H9 (cell line): ENCODE measurements around the gene HLA-A. TPM values are rescaled to one million over a fixed set of nuclear protein-coding genes. Genes with fewer than 3 reads are reported as not detected.

Source experiments
- DNase-seq: peaks from one replicate; pipeline ENCODE4 v3.0.0-alpha.2; 2017
- H2AFZ ChIP-seq: one replicate; pipeline ENCODE4 v1.6.1; 2013; ENCODE audit warnings: mild to moderate bottlenecking, low read length, control low read depth, moderate library complexity
- H2AK5ac ChIP-seq: 2 replicates; pipeline ENCODE4 v1.6.1; 2013; ENCODE audit warnings: low read length, control low read depth, mixed read lengths; ENCODE audit not compliant: insufficient read length
- H2BK120ac ChIP-seq: one replicate; pipeline ENCODE4 v1.6.1; 2013; ENCODE audit warnings: low read depth, mild to moderate bottlenecking, low read length, control low read depth, inconsistent platforms; ENCODE audit not compliant: poor library complexity, severe bottlenecking
- H2BK12ac ChIP-seq: 2 replicates; pipeline ENCODE4 v1.6.1; 2013; ENCODE audit warnings: low read length, control low read depth, mixed read lengths, low read depth; ENCODE audit not compliant: insufficient read length
- H2BK15ac ChIP-seq: 2 replicates; pipeline ENCODE4 v1.6.1; 2013; ENCODE audit warnings: low read depth, low read length, control low read depth
- H2BK20ac ChIP-seq: one replicate; pipeline ENCODE4 v1.6.1; 2013; ENCODE audit warnings: low read depth, mild to moderate bottlenecking, low read length, control low read depth, inconsistent platforms; ENCODE audit not compliant: poor library complexity, severe bottlenecking
- H2BK5ac ChIP-seq: 2 replicates; pipeline ENCODE4 v1.6.1; 2013; ENCODE audit warnings: low read length, control low read depth, mixed read lengths; ENCODE audit not compliant: insufficient read length
- H3K14ac ChIP-seq: 2 replicates; pipeline ENCODE4 v1.6.1; 2013; ENCODE audit warnings: low read length, control low read depth; ENCODE audit not compliant: insufficient read depth
- H3K18ac ChIP-seq: 2 replicates; pipeline ENCODE4 v1.6.1; 2013; ENCODE audit warnings: low read depth, mild to moderate bottlenecking, mixed read lengths, low read length, control low read depth; ENCODE audit not compliant: insufficient read length
- H3K23ac ChIP-seq: 2 replicates; pipeline ENCODE4 v1.6.1; 2013; ENCODE audit warnings: low read length, control low read depth, mixed read lengths, low read depth; ENCODE audit not compliant: insufficient read length
- H3K23me2 ChIP-seq: 2 replicates; pipeline ENCODE4 v1.6.1; 2013; ENCODE audit warnings: low read depth, mild to moderate bottlenecking, mixed read lengths, low read length, control low read depth; ENCODE audit not compliant: insufficient read length, poor library complexity, severe bottlenecking
- H3K27ac ChIP-seq: 2 replicates; pipeline ENCODE4 v1.5.1; 2013; ENCODE audit warnings: low read length, control low read depth, mixed read lengths, low read depth; ENCODE audit not compliant: insufficient read length
- H3K27me3 ChIP-seq: 2 replicates; pipeline ENCODE4 v1.6.1; 2013; ENCODE audit warnings: low read length, control low read depth, inconsistent platforms; ENCODE audit not compliant: insufficient read depth
- H3K4ac ChIP-seq: 2 replicates; pipeline ENCODE4 v1.6.1; 2013; ENCODE audit warnings: low read depth, mild to moderate bottlenecking, control low read depth, inconsistent platforms, low read length, moderate library complexity
- H3K4me1 ChIP-seq: 2 replicates; pipeline ENCODE4 v1.6.1; 2013; ENCODE audit warnings: low read length, control low read depth, inconsistent platforms; ENCODE audit not compliant: insufficient read depth
- H3K4me2 ChIP-seq: 2 replicates; pipeline ENCODE4 v1.6.1; 2013; ENCODE audit warnings: low read length, control low read depth, mixed read lengths; ENCODE audit not compliant: insufficient read length, insufficient read depth
- H3K56ac ChIP-seq: 2 replicates; pipeline ENCODE4 v1.6.1; 2013; ENCODE audit warnings: low read depth, mild to moderate bottlenecking, mixed read lengths, low read length, control low read depth; ENCODE audit not compliant: insufficient read length
- H3K79me1 ChIP-seq: 2 replicates; pipeline ENCODE4 v1.6.1; 2013; ENCODE audit warnings: low read depth, mild to moderate bottlenecking, moderate library complexity, low read length, control low read depth, inconsistent platforms; ENCODE audit not compliant: insufficient read depth, poor library complexity, severe bottlenecking
- H3K79me2 ChIP-seq: 2 replicates; pipeline ENCODE4 v1.6.1; 2013; ENCODE audit warnings: low read length, control low read depth, inconsistent platforms; ENCODE audit not compliant: insufficient read depth
- H3K9ac ChIP-seq: 2 replicates; pipeline ENCODE4 v1.6.1; 2013; ENCODE audit warnings: low read length, control low read depth, mixed read lengths; ENCODE audit not compliant: insufficient read length; ENCODE audit errors: extremely low read depth
- H3K9me3 ChIP-seq: one replicate; pipeline ENCODE4 v1.6.1; 2013; ENCODE audit warnings: low read depth, low read length, inconsistent platforms; ENCODE audit not compliant: control insufficient read depth
- H3T11ph ChIP-seq: one replicate; pipeline ENCODE4 v1.6.1; 2013; ENCODE audit warnings: mild to moderate bottlenecking, low read length, control low read depth, inconsistent platforms
- H4K20me1 ChIP-seq: one replicate; pipeline ENCODE4 v1.6.1; 2013; ENCODE audit not compliant: control insufficient read depth, insufficient read length, insufficient read depth
- H4K5ac ChIP-seq: 2 replicates; pipeline ENCODE4 v1.6.1; 2013; ENCODE audit warnings: low read depth, mild to moderate bottlenecking, mixed read lengths, low read length, control low read depth; ENCODE audit not compliant: insufficient read length
- H4K8ac ChIP-seq: replicated peaks from 2 replicates; pipeline ENCODE4 v1.6.1; 2013; ENCODE audit warnings: low read length, control low read depth, mixed read lengths, low read depth; ENCODE audit not compliant: insufficient read length
- H4K91ac ChIP-seq: 2 replicates; pipeline ENCODE4 v1.6.1; 2013; ENCODE audit warnings: low read depth, mild to moderate bottlenecking, moderate library complexity, mixed read lengths, low read length, control low read depth; ENCODE audit not compliant: insufficient read length
- H3K27ac Mint-ChIP-seq, 3 experiments: 2 replicates in 2 of 3; 3 replicates in 1 of 3; pipeline ENCODE4 v1.8.0; 2020 to 2021; ENCODE audit warnings: mixed read lengths in 3 of 3, mild to moderate bottlenecking in 1 of 3, moderate library complexity in 1 of 3
- H3K27me3 Mint-ChIP-seq: 2 replicates; pipeline ENCODE4 v1.8.0; 2021; ENCODE audit warnings: low read depth, mild to moderate bottlenecking, moderate library complexity, mixed read lengths
- H3K36me3 Mint-ChIP-seq, 3 experiments: 2 replicates in 2 of 3; 3 replicates in 1 of 3; pipeline ENCODE4 v1.8.0; 2020 to 2021; ENCODE audit warnings: low read depth in 3 of 3, mixed read lengths in 3 of 3; ENCODE audit not compliant: insufficient read depth in 1 of 3
- H3K4me1 Mint-ChIP-seq, 2 experiments: 2 replicates each; pipeline ENCODE4 v1.8.0; 2020; ENCODE audit warnings: mixed read lengths in 2 of 2
- H3K4me3 Mint-ChIP-seq, 2 experiments: 2 replicates in 1 of 2; 3 replicates in 1 of 2; pipeline ENCODE4 v1.8.0; 2020 to 2021; ENCODE audit warnings: mild to moderate bottlenecking in 2 of 2, mixed read lengths in 2 of 2, moderate library complexity in 1 of 2
- H3K9me3 Mint-ChIP-seq, 2 experiments: 2 replicates in 1 of 2; 3 replicates in 1 of 2; pipeline ENCODE4 v1.8.0; 2020; ENCODE audit warnings: mild to moderate bottlenecking in 2 of 2, mixed read lengths in 2 of 2, moderate library complexity in 1 of 2
- CTCF ChIP-seq: fragments of 200-600 bp; sonication (generic); conservative IDR thresholded peaks from 3 replicates; pipeline ENCODE4 v1.8.0; 2021; ENCODE audit warnings: antibody characterized with exemption, mild to moderate bottlenecking
- WGBS: extraction: QIAGEN DNeasy Blood & Tissue Kit; methylation state at CpG from one replicate; pipeline ENCODE4 v1.1.7; 2013; ENCODE audit warnings: missing lambda C conversion rate, low lambda C conversion rate, mixed read lengths; ENCODE audit not compliant: insufficient read length; ENCODE audit errors: extremely low coverage; 5-methylcytosine and 5-hydroxymethylcytosine counted together
- total RNA-seq: library from RNA; stranded (reverse); gene quantifications from 2 replicates; pipeline ENCODE4 v1.2.1, GENCODE V29; 2021

The HLA-A gene
- total RNA-seq, 1 experiment from 2014 or later: 248 TPM

GRCh38 chr6:29968130-29968529 lies 25.8 kb downstream of the HLA-A start:
- no peak overlapping the region for H3K14ac ChIP-seq
- no peak overlapping the region for H2BK20ac ChIP-seq
- H3K4me2 ChIP-seq: no peak overlapping the region
- no peak overlapping the region for H2BK15ac ChIP-seq
- no CpG with 5 or more reads among the region's 2 CpGs for WGBS
- H3K18ac ChIP-seq: no peak overlapping the region
- no peak overlapping the region for H3K4ac ChIP-seq
- peaks cover 4% of the 10 kb centered on the region for H3K23me2 ChIP-seq
- no peak overlapping the region for H2BK12ac ChIP-seq
- H3K79me1 ChIP-seq: no peaks in the 10 kb centered on the region
- no peak overlapping the region for H3K23ac ChIP-seq
- H4K20me1 ChIP-seq: no peaks in the 10 kb centered on the region
- peaks cover 4% of the 10 kb centered on the region for H3K4me1 ChIP-seq
- H2AK5ac ChIP-seq: no peak overlapping the region
- H3T11ph ChIP-seq: no peak overlapping the region
- no peak for DNase-seq
- H3K56ac ChIP-seq: no peak overlapping the region
- Mint-ChIP-seq H3K4me3 (no peak overlapping the region), H3K4me1 (peaks cover 47 to 49% of the 10 kb centered on the region in 2 experiments), H3K9me3 (no peaks in the 10 kb centered on the region), H3K27ac (no peak overlapping the region), H3K36me3 (no peaks in the 10 kb centered on the region), H3K27me3 (peaks cover 18% of the 10 kb centered on the region)
- H3K27ac ChIP-seq: no peak overlapping the region
- H4K8ac ChIP-seq: no peak overlapping the region
- no peaks in the 10 kb centered on the region for H3K9me3 ChIP-seq
- H4K91ac ChIP-seq: no peak overlapping the region
- H4K5ac ChIP-seq: no peak overlapping the region
- H2BK120ac ChIP-seq: no peak overlapping the region
- H2AFZ ChIP-seq: no peak overlapping the region
- no peak overlapping the region for H3K9ac ChIP-seq
- TF ChIP-seq CTCF: no peak
- no peak overlapping the region for H2BK5ac ChIP-seq
- no peaks in the 10 kb centered on the region for H3K27me3 ChIP-seq
- H3K79me2 ChIP-seq: no peaks in the 10 kb centered on the region
